NOMO-1 (cell line): ENCODE results near the gene RAP1A.
"Not testable (repeated sequence)": the region's sequence is repeated elsewhere in the genome, so short reads cannot be mapped to it uniquely, and the experiment has no call there.

ENCODE experiments used
- DNase-seq, 2 experiments: peaks; one replicate each; lab custom pipeline; 2025; ENCODE audit not compliant: unreplicated experiment in 2 of 2; lab: John Stamatoyannopoulos, UW

RAP1A gene

GRCh38 chr1:111734856-111735255 is 115.3 kb downstream of the RAP1A start:
- no peak for DNase-seq

GRCh38 chr1:111735321-111735720 is 115.7 kb downstream of the RAP1A start:
- no peak for DNase-seq

- DNase-seq = no peak
These were observed 116.4 kb downstream of the RAP1A start for GRCh38 chr1:111735858-111736544.

- no peak for DNase-seq
These were observed 117.1 kb downstream of the RAP1A start for GRCh38 chr1:111736548-111737215.

GRCh38 chr1:111737216-111738132 is 117.9 kb downstream of the RAP1A start:
- no peak for DNase-seq

GRCh38 chr1:111738133-111738435 is 118.5 kb downstream of the RAP1A start:
- no peak for DNase-seq

- DNase-seq = peak; percentile 36 to 76
These were observed 119.0 kb downstream of the RAP1A start for GRCh38 chr1:111738436-111739193.

- peak; percentile 78 to 81 for DNase-seq
These were observed 119.8 kb downstream of the RAP1A start, which contains the start of gene INKA2 for GRCh38 chr1:111739194-111739924. Gene INKA2, minus strand, starts transcription at chr1:111739395. Its CDS starts 153 bp downstream, at chr1:111739242.

GRCh38 chr1:111739925-111740765 is 120.6 kb downstream of the RAP1A start:
- no peak for DNase-seq

GRCh38 chr1:111742292-111742691 is 122.7 kb downstream of the RAP1A start:
- DNase-seq = not testable (repeated sequence)

- DNase-seq = no peak
These were observed 123.5 kb downstream of the RAP1A start for GRCh38 chr1:111742938-111743549.

GRCh38 chr1:111743679-111744101 is 124.1 kb downstream of the RAP1A start:
- DNase-seq = no peak

GRCh38 chr1:111745675-111746613 is 126.4 kb downstream of the RAP1A start:
- DNase-seq = no peak

GRCh38 chr1:111746614-111746999 is 127.0 kb downstream of the RAP1A start:
- no peak for DNase-seq

- DNase-seq = peak; percentile 42 to 84
These were observed 127.7 kb downstream of the RAP1A start for GRCh38 chr1:111747282-111747734.

- no peak for DNase-seq
These were observed 128.4 kb downstream of the RAP1A start for GRCh38 chr1:111747947-111748346.

- no peak for DNase-seq
These were observed 130.0 kb downstream of the RAP1A start for GRCh38 chr1:111749628-111750027.
